ENCODE results near the gene AEN.

Gene AEN

GRCh38 chr15:88652456-88653199 is 31.5 kb downstream of the AEN start:
- DNase-seq: no peak

GRCh38 chr15:88653200-88654064 is 32.3 kb downstream of the AEN start:
- no peak for DNase-seq

- DNase-seq: no peak
Observed at GRCh38 chr15:88654430-88655102, 33.4 kb downstream of the AEN start.

GRCh38 chr15:88655103-88655553 is 34.0 kb downstream of the AEN start:
- DNase-seq: no peak

- no peak for DNase-seq
Observed at GRCh38 chr15:88655800-88656488, 34.8 kb downstream of the AEN start.

- DNase-seq: no peak
Observed at GRCh38 chr15:88656760-88657221, 35.7 kb downstream of the AEN start.

GRCh38 chr15:88657326-88658069 is 36.4 kb downstream of the AEN start:
- no peak for DNase-seq

GRCh38 chr15:88658070-88658965 is 37.2 kb downstream of the AEN start:
- no peak for DNase-seq

GRCh38 chr15:88658972-88659931 is 38.1 kb downstream of the AEN start:
- DNase-seq: no peak

- no peak for DNase-seq
Observed at GRCh38 chr15:88661041-88661700, 40.0 kb downstream of the AEN start.

- no peak for DNase-seq
Observed at GRCh38 chr15:88661761-88662556, 40.8 kb downstream of the AEN start.

GRCh38 chr15:88663141-88663621 is 42.0 kb downstream of the AEN start:
- no peak for DNase-seq

- peak; percentile 6 to 12 for DNase-seq
Observed at GRCh38 chr15:88664151-88664778, 43.1 kb downstream of the AEN start.

- no peak for DNase-seq
Observed at GRCh38 chr15:88674661-88675060, 53.5 kb downstream of the AEN start.

- DNase-seq: no peak
Observed at GRCh38 chr15:88678755-88679154, 57.6 kb downstream of the AEN start.

- no peak for DNase-seq
Observed at GRCh38 chr15:88680241-88681001, 59.3 kb downstream of the AEN start.
